ENCODE data around the gene PAM.

Gene PAM

DNA sequence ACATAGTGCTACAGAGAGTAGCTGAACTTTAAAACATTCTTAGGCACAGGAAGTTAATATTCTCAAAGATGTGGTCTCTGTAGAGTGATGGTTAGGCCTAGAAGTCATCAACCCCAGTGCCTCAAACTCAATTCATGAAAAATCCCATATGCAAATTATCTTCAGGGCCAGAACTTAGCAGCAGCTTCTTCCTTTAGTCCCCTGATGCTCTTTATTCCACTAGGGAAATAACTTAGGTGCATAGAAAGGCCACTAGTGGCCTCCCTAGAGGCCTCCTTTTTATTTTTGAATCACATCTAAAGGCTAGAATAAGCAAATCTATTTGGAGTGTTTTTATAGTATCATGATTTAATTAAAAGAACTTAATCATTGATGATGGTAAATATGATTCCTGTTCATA lies 276.5 kb downstream of the PAM start:
- DNase-seq (ENCODE audit: low read depth): no peak
- TF ChIP-seq, protein P1, sequence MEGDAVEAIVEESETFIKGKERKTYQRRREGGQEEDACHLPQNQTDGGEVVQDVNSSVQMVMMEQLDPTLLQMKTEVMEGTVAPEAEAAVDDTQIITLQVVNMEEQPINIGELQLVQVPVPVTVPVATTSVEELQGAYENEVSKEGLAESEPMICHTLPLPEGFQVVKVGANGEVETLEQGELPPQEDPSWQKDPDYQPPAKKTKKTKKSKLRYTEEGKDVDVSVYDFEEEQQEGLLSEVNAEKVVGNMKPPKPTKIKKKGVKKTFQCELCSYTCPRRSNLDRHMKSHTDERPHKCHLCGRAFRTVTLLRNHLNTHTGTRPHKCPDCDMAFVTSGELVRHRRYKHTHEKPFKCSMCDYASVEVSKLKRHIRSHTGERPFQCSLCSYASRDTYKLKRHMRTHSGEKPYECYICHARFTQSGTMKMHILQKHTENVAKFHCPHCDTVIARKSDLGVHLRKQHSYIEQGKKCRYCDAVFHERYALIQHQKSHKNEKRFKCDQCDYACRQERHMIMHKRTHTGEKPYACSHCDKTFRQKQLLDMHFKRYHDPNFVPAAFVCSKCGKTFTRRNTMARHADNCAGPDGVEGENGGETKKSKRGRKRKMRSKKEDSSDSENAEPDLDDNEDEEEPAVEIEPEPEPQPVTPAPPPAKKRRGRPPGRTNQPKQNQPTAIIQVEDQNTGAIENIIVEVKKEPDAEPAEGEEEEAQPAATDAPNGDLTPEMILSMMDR (IDR thresholded peaks at IDR 0.05; ENCODE audit: insufficient read depth, low read depth, low read length, missing control alignments): no peak
- H3K4me3 ChIP-seq (ENCODE audit: low read depth, low read length): no peak overlapping the region

DNA sequence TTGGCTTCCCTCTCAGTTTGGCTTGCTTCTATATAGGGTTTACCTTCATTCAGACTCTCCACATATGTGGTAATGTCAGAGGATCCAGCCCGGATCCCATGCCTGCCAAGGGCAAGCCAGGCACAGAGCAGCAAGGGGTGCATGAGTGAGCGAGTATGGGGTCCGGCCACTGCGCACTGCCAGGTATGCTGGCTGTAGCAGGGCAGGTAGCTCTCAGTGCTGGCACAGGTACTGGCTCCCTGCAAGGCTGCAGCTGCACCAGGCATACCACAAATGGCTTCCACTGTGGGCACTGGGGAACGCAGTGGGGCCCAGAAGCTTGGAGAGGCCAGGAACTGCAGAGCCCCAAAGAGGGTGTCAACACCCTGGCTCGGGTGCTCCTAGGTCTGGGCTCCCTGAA lies 278.6 kb downstream of the PAM start:
- H3K4me3 ChIP-seq (ENCODE audit: low read depth, low read length): no peak overlapping the region
- DNase-seq (ENCODE audit: low read depth): no peak
- TF ChIP-seq, protein P1 (IDR thresholded peaks at IDR 0.05; ENCODE audit: insufficient read depth, low read depth, low read length, missing control alignments): no peak

DNA sequence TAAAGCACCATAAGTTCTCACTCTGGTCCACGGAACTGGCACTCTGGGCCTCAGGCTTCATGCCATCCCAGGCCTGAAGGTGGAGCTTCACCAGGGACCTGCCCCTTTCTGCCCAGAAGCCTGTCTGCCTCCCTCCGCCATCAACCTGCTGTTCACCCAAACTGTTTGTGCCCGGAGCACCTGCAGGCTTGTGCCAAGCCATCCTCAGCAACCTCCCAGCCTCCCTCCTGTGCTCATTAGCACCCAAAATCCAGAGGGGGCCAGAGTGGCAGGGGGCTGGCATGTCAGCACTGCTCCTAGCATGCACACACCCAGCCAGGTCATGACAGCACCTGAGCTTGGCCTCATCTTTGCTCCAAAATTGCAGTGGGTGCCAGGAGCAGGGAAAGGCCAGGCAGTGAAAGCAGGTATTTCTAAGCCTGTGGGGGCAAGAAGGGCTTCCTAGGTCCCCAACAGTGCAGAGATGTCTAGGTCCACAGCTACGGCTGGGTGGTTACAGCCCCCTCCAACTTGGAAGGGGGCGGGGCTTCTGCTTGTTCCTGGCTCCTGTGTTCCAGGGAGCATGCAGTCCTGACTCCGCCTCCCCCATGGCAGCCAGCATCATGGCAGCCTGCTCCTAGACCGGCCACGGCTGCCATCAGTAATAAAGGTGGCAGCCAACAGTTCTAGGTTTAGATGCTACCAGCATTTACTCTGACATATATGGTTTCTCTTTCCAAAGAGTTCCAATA lies 279.7 kb downstream of the PAM start:
- no peak for DNase-seq (ENCODE audit: low read depth)
- no peak overlapping the region for H3K4me3 ChIP-seq (ENCODE audit: low read depth, low read length)
- TF ChIP-seq, protein P1 (IDR thresholded peaks at IDR 0.05; ENCODE audit: insufficient read depth, low read depth, low read length, missing control alignments): no peak

DNA sequence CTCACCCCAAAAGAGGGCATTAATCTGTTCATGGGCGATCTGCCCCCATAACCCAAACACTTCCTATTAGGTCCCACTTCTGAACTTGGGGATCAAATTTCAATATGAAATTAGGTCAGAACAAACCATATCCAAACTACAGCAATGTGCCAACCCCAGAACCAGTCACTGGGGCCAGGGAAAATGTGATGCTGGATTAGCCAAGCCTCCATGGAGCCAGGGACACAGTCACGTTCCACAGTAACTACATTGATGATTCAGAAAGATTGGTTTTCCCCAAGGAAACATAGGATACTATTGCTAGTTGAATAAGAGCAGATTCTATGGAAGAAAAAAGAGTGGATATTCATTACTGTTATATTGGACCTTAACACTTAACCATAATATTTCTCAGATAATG lies 280.6 kb downstream of the PAM start:
- no peak for DNase-seq (ENCODE audit: low read depth)
- no peak overlapping the region for H3K4me3 ChIP-seq (ENCODE audit: low read depth, low read length)
- TF ChIP-seq, protein P1 (IDR thresholded peaks at IDR 0.05; ENCODE audit: insufficient read depth, low read depth, low read length, missing control alignments): no peak

DNA sequence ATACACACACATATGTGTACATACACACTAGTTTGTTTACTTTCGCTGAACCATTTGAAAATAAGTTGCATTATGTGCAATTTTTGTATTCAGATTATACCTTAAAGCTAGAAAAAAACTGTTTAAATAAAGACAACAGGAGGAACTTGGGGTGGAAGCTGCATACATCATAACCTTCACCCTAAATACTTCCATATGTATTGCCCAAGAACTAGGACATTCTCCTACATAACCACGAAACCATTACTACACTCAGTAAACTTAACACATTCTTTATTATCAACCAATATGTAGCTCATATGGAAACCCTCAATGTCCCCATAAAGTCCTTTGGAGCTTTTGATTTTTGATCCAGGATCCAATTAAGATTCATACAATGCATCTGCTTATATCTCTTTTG lies 281.5 kb downstream of the PAM start:
- DNase-seq (ENCODE audit: low read depth): no peak
- H3K4me3 ChIP-seq (ENCODE audit: low read depth, low read length): no peak overlapping the region
- TF ChIP-seq, protein P1 (IDR thresholded peaks at IDR 0.05; ENCODE audit: insufficient read depth, low read depth, low read length, missing control alignments): no peak

DNA sequence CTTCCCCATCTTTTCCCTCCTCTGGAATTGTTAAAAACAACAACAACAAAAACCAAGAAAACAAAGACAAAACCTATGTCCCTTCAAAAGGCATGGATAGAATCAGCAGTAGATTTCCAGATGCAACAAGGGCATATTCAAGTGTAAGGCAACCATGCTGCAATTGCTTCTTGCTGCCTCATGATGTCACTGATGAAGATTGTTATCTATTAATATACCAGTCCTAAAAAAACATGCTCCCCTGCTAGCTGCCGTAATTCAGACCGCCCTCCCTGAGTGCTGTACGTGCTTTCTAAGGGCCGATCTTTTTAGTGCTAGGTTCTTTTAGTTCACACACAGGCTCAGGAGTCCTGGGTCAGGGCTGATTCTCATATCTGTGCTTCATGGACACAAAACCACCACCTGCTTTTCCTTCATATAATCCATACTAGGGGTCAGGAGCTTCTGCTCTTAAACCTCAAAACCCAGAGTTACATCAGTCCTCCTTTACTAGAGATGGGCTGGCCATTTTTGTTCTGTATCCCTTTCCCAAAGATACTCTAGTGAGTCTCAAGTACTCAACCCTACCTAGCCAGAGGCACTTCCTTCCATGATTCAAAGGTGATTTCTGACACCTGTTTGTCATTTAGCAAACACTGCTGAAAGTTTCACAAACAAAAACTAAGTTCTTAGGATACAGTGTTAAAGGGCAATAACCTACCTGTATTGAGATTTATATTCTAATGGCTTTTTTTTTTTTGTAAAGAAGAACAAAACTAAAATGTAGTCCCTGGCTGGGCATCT lies 282.8 kb downstream of the PAM start:
- H3K4me3 ChIP-seq (ENCODE audit: low read depth, low read length): no peak overlapping the region
- DNase-seq (ENCODE audit: low read depth): no peak
- TF ChIP-seq, protein P1 (IDR thresholded peaks at IDR 0.05; ENCODE audit: insufficient read depth, low read depth, low read length, missing control alignments): no peak

Measured in GM12865 (cell line).